Measurements from ENCODE around the gene USP21.

The USP21 gene

DNA sequence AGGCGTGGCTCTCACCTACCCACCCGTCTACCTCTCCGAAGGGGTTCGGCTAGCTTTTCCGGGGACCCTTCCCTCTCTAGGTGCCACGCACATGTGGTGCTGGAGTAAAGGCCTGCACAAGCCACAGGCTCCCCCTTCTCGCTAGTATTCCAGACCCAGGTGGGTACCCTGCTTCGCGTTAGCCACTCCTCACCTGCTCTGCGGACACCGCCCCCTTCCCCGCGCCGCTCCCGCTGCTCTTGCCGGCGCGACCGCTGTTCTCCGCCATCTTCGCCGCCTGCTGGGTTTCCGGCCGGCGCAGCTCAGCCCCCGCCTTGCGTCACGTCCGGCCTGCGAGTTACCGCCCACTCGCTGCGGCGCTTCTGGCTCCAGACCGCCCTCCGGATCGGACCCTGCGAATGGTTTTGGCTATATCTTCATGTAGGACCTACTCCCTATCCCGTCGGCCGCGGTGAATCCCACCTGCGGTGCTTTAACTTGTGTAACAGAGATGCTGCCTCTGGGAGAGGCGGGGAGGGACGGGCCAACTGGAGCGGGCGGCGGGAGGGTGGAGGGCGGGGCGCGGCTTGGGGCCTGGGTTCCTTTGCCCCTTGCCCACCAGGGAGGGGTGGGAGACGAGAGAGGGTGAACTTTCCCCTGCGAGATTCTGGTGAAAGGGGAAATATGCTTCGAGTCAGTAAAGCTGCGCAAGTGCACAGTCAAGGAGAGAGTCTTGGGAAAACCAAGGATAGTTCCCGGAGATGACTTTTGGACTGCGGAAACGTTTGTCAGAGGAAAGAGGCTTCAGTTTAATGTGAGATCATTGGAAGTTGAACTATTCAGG lies 41.3 kb upstream of the USP21 start, which contains the start of the genes NIT1 and PFDN2:
Gene NIT1 (plus strand): TSS at position 347 of the 823 bp plus-strand sequence. CDS start 72 bp downstream, at position 419.
Gene PFDN2 (minus strand): TSS at position 279 of the 823 bp plus-strand sequence. CDS start 11 bp downstream, at position 268.
- TF ChIP-seq, protein P1, sequence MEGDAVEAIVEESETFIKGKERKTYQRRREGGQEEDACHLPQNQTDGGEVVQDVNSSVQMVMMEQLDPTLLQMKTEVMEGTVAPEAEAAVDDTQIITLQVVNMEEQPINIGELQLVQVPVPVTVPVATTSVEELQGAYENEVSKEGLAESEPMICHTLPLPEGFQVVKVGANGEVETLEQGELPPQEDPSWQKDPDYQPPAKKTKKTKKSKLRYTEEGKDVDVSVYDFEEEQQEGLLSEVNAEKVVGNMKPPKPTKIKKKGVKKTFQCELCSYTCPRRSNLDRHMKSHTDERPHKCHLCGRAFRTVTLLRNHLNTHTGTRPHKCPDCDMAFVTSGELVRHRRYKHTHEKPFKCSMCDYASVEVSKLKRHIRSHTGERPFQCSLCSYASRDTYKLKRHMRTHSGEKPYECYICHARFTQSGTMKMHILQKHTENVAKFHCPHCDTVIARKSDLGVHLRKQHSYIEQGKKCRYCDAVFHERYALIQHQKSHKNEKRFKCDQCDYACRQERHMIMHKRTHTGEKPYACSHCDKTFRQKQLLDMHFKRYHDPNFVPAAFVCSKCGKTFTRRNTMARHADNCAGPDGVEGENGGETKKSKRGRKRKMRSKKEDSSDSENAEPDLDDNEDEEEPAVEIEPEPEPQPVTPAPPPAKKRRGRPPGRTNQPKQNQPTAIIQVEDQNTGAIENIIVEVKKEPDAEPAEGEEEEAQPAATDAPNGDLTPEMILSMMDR (IDR thresholded peaks at IDR 0.05; ENCODE audit: borderline replicate concordance, control extremely low read depth, extremely low read depth, insufficient read depth, missing control alignments): no peak
- in situ Hi-C loops (cut with MboI; ENCODE audit: low sequenced_read_pairs, unreplicated experiment): no loop called here
- peak; percentile 94 for DNase-seq (ENCODE audit: low spot score)

DNA sequence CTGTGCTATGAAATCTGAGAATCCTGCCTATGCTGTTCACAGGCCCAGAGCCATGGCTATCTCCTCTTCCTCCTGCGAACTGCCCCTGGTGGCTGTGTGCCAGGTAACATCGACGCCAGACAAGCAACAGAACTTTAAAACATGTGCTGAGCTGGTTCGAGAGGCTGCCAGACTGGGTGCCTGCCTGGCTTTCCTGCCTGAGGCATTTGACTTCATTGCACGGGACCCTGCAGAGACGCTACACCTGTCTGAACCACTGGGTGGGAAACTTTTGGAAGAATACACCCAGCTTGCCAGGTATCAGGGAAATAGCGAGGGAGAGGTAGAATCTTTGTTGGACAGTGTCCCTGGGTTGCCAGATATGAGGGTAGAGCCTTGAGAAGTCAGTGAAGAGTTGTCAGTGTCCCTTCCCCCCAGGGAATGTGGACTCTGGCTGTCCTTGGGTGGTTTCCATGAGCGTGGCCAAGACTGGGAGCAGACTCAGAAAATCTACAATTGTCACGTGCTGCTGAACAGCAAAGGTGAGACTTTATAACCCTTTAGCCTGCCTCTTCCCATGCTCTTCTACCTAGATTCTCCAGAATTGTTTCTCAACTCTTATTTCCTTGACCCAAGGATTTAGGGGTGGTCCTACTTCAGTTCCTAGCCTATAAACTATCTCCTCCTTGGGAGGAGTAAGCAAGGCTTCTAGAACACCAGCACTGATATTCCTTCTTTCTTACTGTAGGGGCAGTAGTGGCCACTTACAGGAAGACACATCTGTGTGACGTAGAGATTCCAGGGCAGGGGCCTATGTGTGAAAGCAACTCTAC lies 40.0 kb upstream of the USP21 start:
- in situ Hi-C loops (cut with MboI; ENCODE audit: low sequenced_read_pairs, unreplicated experiment): no loop called here
- DNase-seq (ENCODE audit: low spot score): peak; percentile 75
- TF ChIP-seq, protein P1 (IDR thresholded peaks at IDR 0.05; ENCODE audit: borderline replicate concordance, control extremely low read depth, extremely low read depth, insufficient read depth, missing control alignments): no peak

DNA sequence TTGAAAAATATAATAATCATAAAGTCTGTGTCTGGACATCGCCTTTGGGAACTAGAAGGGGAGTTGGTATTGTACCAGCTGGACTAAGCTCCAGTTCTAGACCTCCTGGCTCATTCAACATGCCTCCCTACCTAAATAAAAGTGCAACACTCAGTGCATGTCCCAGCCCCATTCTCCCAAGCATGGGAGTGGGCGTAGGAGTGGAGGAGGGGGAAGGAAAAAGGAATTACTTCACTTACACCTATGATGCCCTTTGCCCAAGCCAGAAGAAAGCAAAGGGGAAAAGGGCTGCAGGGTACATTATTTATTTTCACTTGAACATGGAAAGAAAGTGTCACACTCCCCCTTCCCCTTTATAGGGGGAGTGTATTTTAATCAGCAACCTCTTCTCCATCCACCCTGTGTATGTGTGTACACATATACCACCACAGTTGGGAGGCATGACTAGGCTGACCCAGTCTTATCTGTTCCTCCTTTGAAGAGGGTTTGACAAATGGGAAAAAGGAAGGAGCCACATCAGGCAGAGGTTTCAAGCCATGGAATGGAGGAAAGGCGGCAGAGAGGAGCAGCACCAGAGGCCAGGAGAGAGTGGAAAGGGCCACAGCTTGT lies 38.2 kb upstream of the USP21 start:
- DNase-seq (ENCODE audit: low spot score): no peak
- TF ChIP-seq, protein P1 (IDR thresholded peaks at IDR 0.05; ENCODE audit: borderline replicate concordance, control extremely low read depth, extremely low read depth, insufficient read depth, missing control alignments): no peak
- in situ Hi-C loops (cut with MboI; ENCODE audit: low sequenced_read_pairs, unreplicated experiment): no loop called here

GRCh38 chr1:161121834-161122233 lies 37.5 kb upstream of the USP21 start:
- TF ChIP-seq, protein P1 (IDR thresholded peaks at IDR 0.05; ENCODE audit: borderline replicate concordance, control extremely low read depth, extremely low read depth, insufficient read depth, missing control alignments): no peak
- in situ Hi-C loops (cut with MboI; ENCODE audit: low sequenced_read_pairs, unreplicated experiment): no loop called here
- DNase-seq (ENCODE audit: low spot score): peak; percentile 38

DNA sequence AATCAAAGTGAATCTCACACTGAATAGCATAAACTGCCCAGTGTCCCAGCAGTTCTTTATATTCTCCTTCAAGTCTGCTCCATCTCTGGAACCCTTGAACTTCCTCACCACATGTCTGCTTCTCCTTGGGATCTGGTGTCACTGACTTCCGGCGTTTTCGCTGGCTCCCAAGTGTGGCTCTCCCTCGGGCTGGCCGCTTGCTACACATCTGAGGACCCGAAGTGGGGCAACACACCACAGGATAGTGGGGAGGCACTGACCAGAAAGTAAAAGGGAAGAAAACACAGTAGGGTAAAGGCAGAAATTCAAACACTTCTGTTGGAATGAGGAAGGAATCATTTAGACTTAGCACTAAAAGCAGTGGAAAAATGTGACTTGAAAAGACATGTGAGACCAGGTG lies 36.3 kb upstream of the USP21 start:
- in situ Hi-C loops (cut with MboI; ENCODE audit: low sequenced_read_pairs, unreplicated experiment): no loop called here
- DNase-seq (ENCODE audit: low spot score): no peak

More for the DNA sequence above, 36.3 kb upstream of the USP21 start:
- TF ChIP-seq, protein P1 (IDR thresholded peaks at IDR 0.05; ENCODE audit: borderline replicate concordance, control extremely low read depth, extremely low read depth, insufficient read depth, missing control alignments): no peak

Measured in GM13976 (cell line).